Fibroblast of mammary gland (primary cell): ENCODE results near the gene CCL15.

Source experiments
- DNase-seq: peaks from one replicate; pipeline ENCODE4 v3.0.0-alpha.2; 2010; ENCODE audit warnings: low read depth
- H3K4me3 ChIP-seq: 2 replicates; pipeline ENCODE4 v1.5.1; 2011; ENCODE audit warnings: low read depth, mild to moderate bottlenecking, low read length, moderate library complexity; ENCODE audit not compliant: control insufficient read depth
- TF ChIP-seq, protein P1 (sequence below): conservative IDR thresholded peaks from 2 replicates; pipeline ENCODE4 v1.5.1; 2011; ENCODE audit warnings: low read depth, low read length, inconsistent platforms; ENCODE audit not compliant: control insufficient read depth, insufficient read depth

The CCL15 gene

DNA sequence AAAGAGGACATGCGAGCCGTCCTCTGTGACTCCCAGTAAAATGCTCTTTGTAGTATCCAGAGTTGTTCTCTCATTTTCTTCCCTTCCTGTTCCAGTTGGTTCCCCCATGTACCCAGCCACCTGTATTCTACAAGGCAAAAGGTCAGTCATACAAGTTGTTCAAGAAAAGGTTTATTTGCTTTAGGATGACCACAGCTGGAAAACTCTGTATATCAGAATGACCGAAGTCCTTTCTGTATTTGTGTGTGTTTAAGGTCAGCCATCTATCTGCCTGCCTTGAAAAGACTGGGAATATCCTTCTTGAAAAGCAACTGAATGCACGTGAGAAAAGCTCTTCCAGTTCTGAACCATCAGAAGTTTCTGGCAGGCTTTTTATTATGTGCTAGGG is 28.4 kb downstream of the CCL15 start:
- no peak overlapping the region for H3K4me3 ChIP-seq
- TF ChIP-seq, protein P1, sequence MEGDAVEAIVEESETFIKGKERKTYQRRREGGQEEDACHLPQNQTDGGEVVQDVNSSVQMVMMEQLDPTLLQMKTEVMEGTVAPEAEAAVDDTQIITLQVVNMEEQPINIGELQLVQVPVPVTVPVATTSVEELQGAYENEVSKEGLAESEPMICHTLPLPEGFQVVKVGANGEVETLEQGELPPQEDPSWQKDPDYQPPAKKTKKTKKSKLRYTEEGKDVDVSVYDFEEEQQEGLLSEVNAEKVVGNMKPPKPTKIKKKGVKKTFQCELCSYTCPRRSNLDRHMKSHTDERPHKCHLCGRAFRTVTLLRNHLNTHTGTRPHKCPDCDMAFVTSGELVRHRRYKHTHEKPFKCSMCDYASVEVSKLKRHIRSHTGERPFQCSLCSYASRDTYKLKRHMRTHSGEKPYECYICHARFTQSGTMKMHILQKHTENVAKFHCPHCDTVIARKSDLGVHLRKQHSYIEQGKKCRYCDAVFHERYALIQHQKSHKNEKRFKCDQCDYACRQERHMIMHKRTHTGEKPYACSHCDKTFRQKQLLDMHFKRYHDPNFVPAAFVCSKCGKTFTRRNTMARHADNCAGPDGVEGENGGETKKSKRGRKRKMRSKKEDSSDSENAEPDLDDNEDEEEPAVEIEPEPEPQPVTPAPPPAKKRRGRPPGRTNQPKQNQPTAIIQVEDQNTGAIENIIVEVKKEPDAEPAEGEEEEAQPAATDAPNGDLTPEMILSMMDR = no peak
- no peak for DNase-seq

DNA sequence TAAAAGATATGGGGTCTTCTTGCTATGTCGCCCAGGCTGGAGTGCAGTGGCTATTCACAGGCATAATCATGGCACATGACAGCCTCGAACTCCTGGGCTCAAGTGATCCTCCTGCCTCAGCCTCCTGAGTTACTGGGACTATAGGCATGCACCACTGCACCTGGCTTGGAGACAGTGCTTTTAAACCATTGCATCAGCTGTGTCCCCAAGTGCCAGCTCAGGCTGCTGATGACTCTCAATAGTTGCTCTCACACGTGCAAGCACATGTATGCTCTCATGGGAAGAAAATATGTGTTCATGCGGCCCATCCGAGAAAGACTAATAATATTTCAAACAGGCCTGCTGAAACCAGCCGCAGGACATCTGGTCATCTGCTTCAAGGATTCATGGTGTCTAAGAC is 28.8 kb downstream of the CCL15 start:
- H3K4me3 ChIP-seq = no peak overlapping the region
- no peak for DNase-seq
- TF ChIP-seq, protein P1 = no peak

DNA sequence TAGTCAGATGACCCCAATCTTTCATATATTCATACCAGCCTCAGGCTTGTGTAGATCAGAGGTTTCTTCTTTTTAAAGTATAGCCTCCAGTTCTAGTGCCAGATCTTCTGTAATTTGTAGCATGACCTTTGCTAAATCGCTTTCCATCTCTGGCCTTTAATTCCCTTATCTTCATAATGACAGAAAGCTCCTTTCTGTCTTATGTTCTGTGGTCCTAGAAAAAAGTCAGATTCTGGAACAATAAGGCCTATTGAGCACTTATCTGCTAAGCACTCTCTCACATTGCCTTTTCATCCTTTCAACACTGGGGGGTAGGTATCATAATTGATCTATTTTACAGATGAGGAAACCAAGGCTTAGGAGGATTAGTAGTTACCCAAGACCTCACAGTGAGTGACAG is 29.3 kb downstream of the CCL15 start:
- TF ChIP-seq, protein P1 = no peak

DNA sequence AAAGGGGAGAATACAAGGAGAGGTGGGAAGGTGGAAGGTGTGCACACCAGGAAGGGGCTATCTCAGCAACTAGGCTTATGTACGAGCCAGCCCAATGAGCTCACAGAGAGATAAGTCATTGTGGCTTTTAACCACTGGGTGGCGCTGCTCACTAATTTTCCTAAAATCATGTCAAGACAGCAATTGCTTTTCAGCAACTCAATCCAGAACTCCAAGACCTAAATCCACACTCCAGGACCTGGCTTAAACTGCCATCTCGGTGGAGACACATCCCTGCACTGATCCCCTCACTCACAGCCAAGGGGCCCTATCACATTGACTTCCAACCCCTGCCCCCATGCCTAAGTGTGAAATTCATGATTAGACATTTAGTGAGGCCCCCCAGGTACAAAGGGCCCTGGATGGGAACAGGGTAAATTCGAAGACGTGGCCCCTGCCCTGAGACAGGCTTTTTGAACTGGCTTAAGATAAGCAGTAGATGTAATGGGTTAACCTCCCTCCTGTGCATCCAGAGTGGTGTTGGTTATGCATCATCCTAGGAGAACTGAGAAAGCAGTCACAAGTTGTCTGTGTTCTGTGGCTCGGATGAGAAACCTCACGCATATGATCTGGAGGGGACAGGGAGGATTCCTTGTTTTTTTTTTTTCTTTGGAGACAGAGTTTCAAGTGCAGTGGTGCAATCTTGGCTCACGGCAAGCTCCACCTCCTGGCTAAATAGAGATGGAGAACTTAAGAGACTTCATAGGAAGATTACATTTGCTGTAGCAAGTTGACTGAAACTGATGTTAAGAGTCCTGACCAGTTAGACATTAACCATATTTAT is 31.6 kb downstream of the CCL15 start:
- TF ChIP-seq, protein P1 = peak; percentile 74
- no peak overlapping the region for H3K4me3 ChIP-seq
- DNase-seq = peak; percentile 75

More for the DNA sequence above, 29.3 kb downstream of the CCL15 start:
- H3K4me3 ChIP-seq = no peak overlapping the region
- no peak for DNase-seq

DNA sequence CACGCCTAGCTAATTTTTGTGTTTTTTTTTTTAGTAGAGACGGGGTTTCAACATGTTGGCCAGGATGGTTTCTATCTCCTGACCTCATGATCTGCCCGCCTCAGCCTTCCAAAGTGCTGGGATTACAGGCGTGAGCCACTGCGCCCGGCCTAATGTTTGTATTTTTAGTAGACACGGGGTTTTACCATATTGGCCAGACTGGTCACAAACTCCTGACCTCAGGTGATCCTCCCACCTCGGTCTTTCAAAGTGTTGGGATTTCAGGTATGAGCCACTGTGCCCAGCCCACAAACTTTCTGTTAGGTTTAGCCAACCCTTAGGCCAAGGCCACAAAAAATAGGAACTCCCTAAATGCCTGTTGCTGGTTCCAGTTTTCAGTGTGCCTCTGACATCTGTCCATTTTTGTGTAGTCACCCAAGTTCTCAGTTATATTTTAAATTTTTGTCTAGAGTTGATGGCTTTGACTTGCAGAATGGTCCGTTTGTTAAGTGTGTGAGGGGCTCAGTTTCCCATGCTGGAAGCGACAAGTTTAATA is 32.8 kb downstream of the CCL15 start:
- DNase-seq = no peak
- TF ChIP-seq, protein P1 = no peak
- no peak overlapping the region for H3K4me3 ChIP-seq

DNA sequence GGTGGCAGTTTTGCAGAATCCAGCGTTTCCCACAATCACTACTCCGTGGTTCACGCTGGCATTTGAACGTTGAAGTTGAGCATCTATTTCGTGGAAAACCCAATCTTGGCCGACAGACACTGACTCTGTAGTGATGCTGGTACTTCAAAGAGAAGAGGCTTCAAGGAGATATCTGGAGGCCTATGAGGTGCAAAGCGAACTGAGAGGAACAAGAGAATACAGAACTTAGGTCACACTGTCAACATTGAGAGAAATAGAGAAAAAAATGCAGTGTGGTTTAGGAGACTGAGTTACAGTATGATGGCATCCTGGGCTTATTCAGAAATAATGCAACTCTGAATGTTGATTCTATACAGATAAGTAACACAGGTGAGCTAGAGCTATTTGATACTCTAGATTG is 36.1 kb downstream of the CCL15 start:
- DNase-seq = no peak
- TF ChIP-seq, protein P1 = no peak
- H3K4me3 ChIP-seq = no peak overlapping the region

DNA sequence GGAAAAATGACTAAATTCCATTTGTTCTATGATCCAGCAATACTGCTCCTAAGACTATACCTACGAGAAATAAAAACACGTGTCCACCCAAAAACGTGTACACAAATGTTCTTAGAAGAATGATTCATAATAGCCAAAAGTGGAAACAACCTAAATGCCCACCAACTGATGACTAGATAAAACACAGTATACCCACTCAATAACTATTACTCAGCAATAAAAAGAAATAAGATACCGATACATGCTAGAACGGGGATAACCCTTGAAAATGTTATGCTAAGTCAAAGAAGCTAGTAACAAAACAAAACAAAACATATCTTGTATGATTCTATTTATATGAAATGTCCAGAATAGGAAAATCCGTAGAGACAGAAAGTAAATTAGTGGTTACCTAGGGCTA is 37.7 kb downstream of the CCL15 start:
- DNase-seq = no peak
- TF ChIP-seq, protein P1 = no peak
- no peak overlapping the region for H3K4me3 ChIP-seq
